Keratinocyte (primary cell): Measurements from ENCODE around the gene ANO3. TPM values are rescaled to one million over a fixed set of nuclear protein-coding genes. Genes with fewer than 3 reads are reported as not detected.

ENCODE experiments used
- DNase-seq: peaks from one replicate; pipeline ENCODE4 v3.0.0-alpha.2; 2011; ENCODE audit warnings: low read depth, missing footprints, low spot score
- FAIRE-seq: peaks from 2 replicates; lab custom pipeline; 2011; peaks lifted over from hg19 to GRCh38; lab: Jason Lieb, UNC
- H2AFZ ChIP-seq: 2 replicates; pipeline ENCODE4 v1.6.0; 2012; ENCODE audit warnings: low read length, control low read depth, inconsistent platforms; ENCODE audit not compliant: control insufficient read depth
- H3K27ac ChIP-seq: 2 replicates; pipeline ENCODE4 v1.5.1; 2011; ENCODE audit warnings: low read length; ENCODE audit not compliant: control insufficient read depth, insufficient read depth
- H3K27me3 ChIP-seq: 3 replicates; pipeline ENCODE4 v1.6.0; 2011; ENCODE audit warnings: low read length; ENCODE audit not compliant: control insufficient read depth, insufficient read depth; ENCODE audit errors: extremely low read depth
- H3K36me3 ChIP-seq, 2 experiments: 2 replicates in 1 of 2; 3 replicates in 1 of 2; pipeline ENCODE4 v1.5.1; 2011; ENCODE audit warnings: low read length in 2 of 2, mild to moderate bottlenecking in 1 of 2; ENCODE audit not compliant: control insufficient read depth in 2 of 2, insufficient read depth in 2 of 2; ENCODE audit errors: extremely low read depth in 1 of 2
- H3K4me1 ChIP-seq: 3 replicates; pipeline ENCODE4 v1.5.1; 2011; ENCODE audit warnings: low read length; ENCODE audit not compliant: control insufficient read depth, insufficient read depth; ENCODE audit errors: extremely low read depth
- H3K4me2 ChIP-seq: 3 replicates; pipeline ENCODE4 v1.6.0; 2011; ENCODE audit warnings: low read depth, low read length; ENCODE audit not compliant: control insufficient read depth, insufficient read depth; ENCODE audit errors: extremely low read depth
- H3K4me3 ChIP-seq, 3 experiments: fragments of 200-600 bp in 1 of 3; sonication (generic) in 1 of 3; 2 replicates in 2 of 3; 3 replicates in 1 of 3; pipeline ENCODE4 v1.5.1; 2011 to 2016; ENCODE audit warnings: low read length in 3 of 3, mild to moderate bottlenecking in 3 of 3, control low read depth in 2 of 3, inconsistent platforms in 1 of 3, low read depth in 1 of 3, mixed read lengths in 1 of 3, mixed run types in 1 of 3, moderate library complexity in 1 of 3; ENCODE audit not compliant: control insufficient read depth in 2 of 3, insufficient read depth in 2 of 3; ENCODE audit errors: extremely low read depth in 1 of 3
- H3K79me2 ChIP-seq: 2 replicates; pipeline ENCODE4 v1.6.0; 2012; ENCODE audit warnings: low read length; ENCODE audit not compliant: control insufficient read depth, insufficient read depth
- H3K9ac ChIP-seq: 3 replicates; pipeline ENCODE4 v1.6.0; 2011; ENCODE audit warnings: low read length; ENCODE audit not compliant: control insufficient read depth, insufficient read depth; ENCODE audit errors: extremely low read depth
- H3K9me1 ChIP-seq: 3 replicates; pipeline ENCODE4 v1.6.0; 2011; ENCODE audit warnings: low read length; ENCODE audit not compliant: control insufficient read depth, insufficient read depth; ENCODE audit errors: extremely low read depth
- H3K9me3 ChIP-seq: 2 replicates; pipeline ENCODE4 v1.5.1; 2012; ENCODE audit warnings: low read depth, low read length; ENCODE audit not compliant: control insufficient read depth
- H4K20me1 ChIP-seq: 3 replicates; pipeline ENCODE4 v1.6.0; 2011; ENCODE audit warnings: low read length; ENCODE audit not compliant: control insufficient read depth, insufficient read depth; ENCODE audit errors: extremely low read depth
- CTCF ChIP-seq, 3 experiments: IDR thresholded peaks in 1 of 3; conservative IDR thresholded peaks in 1 of 3; optimal IDR thresholded peaks in 1 of 3; 2 replicates in 2 of 3; 3 replicates in 1 of 3; pipeline versions ENCODE3 to v1.5.1; 2011; ENCODE audit warnings: low read length in 3 of 3, mild to moderate bottlenecking in 3 of 3, moderate library complexity in 2 of 3, control low read depth in 1 of 3, inconsistent platforms in 1 of 3; ENCODE audit not compliant: insufficient read depth in 2 of 3; ENCODE audit errors: extremely low read depth in 1 of 3
- EZH2 ChIP-seq: IDR thresholded peaks from one replicate; pipeline ENCODE4 v1.6.1; 2012; ENCODE audit warnings: inconsistent platforms, mild to moderate bottlenecking, low read length, moderate library complexity
- dilution Hi-C: fragments of 300-500 bp; cut with MboI; formaldehyde crosslinking; loops from one replicate; pipeline ENCODE4 v1.7.0; 2020; ENCODE audit warnings: low sequenced_read_pairs; ENCODE audit not compliant: extremely low pct_ligation_motif_present
- polyA plus RNA-seq, 5 experiments: library from polyadenylated mRNA; depleted of rRNA in 3 of 5; stranded (reverse) in 3 of 5; stranded (forward) in 1 of 5; unstranded in 1 of 5; fragments of >200 nt; gene quantifications; 1 replicate in 1 of 5; 2 replicates in 3 of 5; 3 replicates in 1 of 5; pipeline versions ENCODE4 v1.2.1 to v1.2.3, GENCODE V29; 2011 to 2012; ENCODE audit warnings: missing spikeins in 2 of 5, low read depth in 1 of 5, low replicate concordance in 1 of 5

The ANO3 gene
- polyA plus RNA-seq, 1 donor (not counting 4 experiments of a cell fraction or from before 2014, with no cell fraction given), result 0.01 TPM

DNA sequence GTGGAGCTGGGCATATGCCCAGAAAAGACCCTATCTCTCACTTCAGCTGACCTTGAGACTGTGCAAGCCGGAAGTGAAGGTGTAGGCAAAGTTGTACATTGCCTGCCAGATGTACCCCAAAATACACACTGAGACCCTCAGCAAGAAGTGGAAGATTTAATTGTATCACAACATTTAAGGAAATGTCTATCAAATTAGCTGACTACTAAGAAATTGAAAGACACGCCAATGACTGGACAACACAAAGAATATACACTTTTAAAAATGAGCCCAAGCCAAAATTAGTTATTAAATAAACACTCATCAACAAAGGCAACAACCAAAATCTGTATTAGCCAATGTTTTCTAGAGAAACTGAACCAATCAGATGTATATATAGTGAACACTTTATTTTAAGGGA lies 7.7 kb upstream of the ANO3 start:
- H3K9me3 ChIP-seq, result no peaks in the 10 kb centered on the region
- dilution Hi-C loops, result no loop called here
- no peak overlapping the region for H3K4me2 ChIP-seq
- H3K79me2 ChIP-seq, result no peaks in the 10 kb centered on the region
- no peak overlapping the region for H2AFZ ChIP-seq
- TF ChIP-seq CTCF (optimal IDR thresholded peaks at IDR 0.05 in 1 of 3, IDR thresholded peaks at IDR 0.05 in 1 of 3, conservative IDR thresholded peaks at IDR 0.05 in 1 of 3; ENCODE audit: extremely low read depth in 1 of 3, insufficient read depth in 2 of 3, low read length in 3 of 3) (no peak), EZH2 (no peak)
- no peak overlapping the region for H3K27ac ChIP-seq
- H3K27me3 ChIP-seq, result no peaks in the 10 kb centered on the region
- H3K4me1 ChIP-seq, result no peaks in the 10 kb centered on the region
- H4K20me1 ChIP-seq, result no peaks in the 10 kb centered on the region
- H3K9me1 ChIP-seq, result no peaks in the 10 kb centered on the region
- FAIRE-seq, result no peak
- no peak overlapping the region for H3K9ac ChIP-seq
- DNase-seq, result no peak
- no peaks in the 10 kb centered on the region for H3K36me3 ChIP-seq
- no peak overlapping the region for H3K4me3 ChIP-seq

- DNase-seq, result no peak
- dilution Hi-C loops, result no loop called here
- peaks cover 6% of the 10 kb centered on the region for H3K27me3 ChIP-seq
Measured at GRCh38 chr11:26326793-26327400, 5.0 kb upstream of the ANO3 start.

More at GRCh38 chr11:26326793-26327400, 5.0 kb upstream of the ANO3 start:
- TF ChIP-seq EZH2, result no peak
- TF ChIP-seq CTCF (optimal IDR thresholded peaks at IDR 0.05 in 1 of 3, IDR thresholded peaks at IDR 0.05 in 1 of 3, conservative IDR thresholded peaks at IDR 0.05 in 1 of 3; ENCODE audit: extremely low read depth in 1 of 3, insufficient read depth in 2 of 3, low read length in 3 of 3), result no peak
- no peaks in the 10 kb centered on the region for H3K9me3 ChIP-seq
- H3K9ac ChIP-seq, result no peak overlapping the region
- H3K27ac ChIP-seq, result no peak overlapping the region
- no peak overlapping the region for H2AFZ ChIP-seq
- no peak for FAIRE-seq
- H3K9me1 ChIP-seq, result no peaks in the 10 kb centered on the region
- H3K79me2 ChIP-seq, result no peaks in the 10 kb centered on the region
- H3K4me3 ChIP-seq, result no peak overlapping the region
- no peaks in the 10 kb centered on the region for H3K36me3 ChIP-seq
- no peaks in the 10 kb centered on the region for H3K4me1 ChIP-seq
- H4K20me1 ChIP-seq, result no peaks in the 10 kb centered on the region
- H3K4me2 ChIP-seq, result no peak overlapping the region
